Effector memory CD8-positive, alpha-beta T cell (primary cell): ENCODE results near the gene SPPL2C.

Experiments used
- ATAC-seq: fragments of 150-1000 bp; cut with Tn5 transposase; replicated peaks from 2 replicates; pipeline ENCODE4 v1.10.0; 2021; ENCODE audit warnings: mild to moderate bottlenecking, moderate library complexity
- DNase-seq, 3 experiments: peaks; one replicate each; pipeline ENCODE4 v3.0.0; 2021
- H3K27ac Mint-ChIP-seq, 2 donors: one replicate each; pipeline ENCODE4 v1.8.0; 2022; ENCODE audit warnings: mild to moderate bottlenecking in 2 of 2, mixed read lengths in 2 of 2, moderate library complexity in 2 of 2
- H3K27me3 Mint-ChIP-seq, 2 donors: one replicate each; pipeline ENCODE4 v1.8.0; 2022; ENCODE audit warnings: mixed read lengths in 2 of 2
- H3K36me3 Mint-ChIP-seq: one replicate; pipeline ENCODE4 v1.8.0; 2022; ENCODE audit warnings: mild to moderate bottlenecking, moderate library complexity, mixed read lengths; ENCODE audit not compliant: insufficient read depth
- H3K4me1 Mint-ChIP-seq, 2 donors: one replicate each; pipeline ENCODE4 v1.8.0; 2022; ENCODE audit warnings: low read depth in 2 of 2, mixed read lengths in 2 of 2
- H3K4me3 Mint-ChIP-seq, 2 donors: one replicate each; pipeline ENCODE4 v1.8.0; 2022; ENCODE audit warnings: mild to moderate bottlenecking in 2 of 2, mixed read lengths in 2 of 2, moderate library complexity in 2 of 2
- H3K9me3 Mint-ChIP-seq, 2 donors: one replicate each; pipeline ENCODE4 v1.8.0; 2022; ENCODE audit warnings: mixed read lengths in 2 of 2

SPPL2C gene

GRCh38 chr17:45836047-45837044 lies 8.3 kb upstream of the SPPL2C start:
- no peak overlapping the region for H3K4me3 Mint-ChIP-seq
- no peak overlapping the region for H3K27ac Mint-ChIP-seq
- ATAC-seq (no peak), DNase-seq (no peak)
- H3K4me1 Mint-ChIP-seq: no peaks in the 10 kb centered on the region
- peaks cover 4 to 64% of the 10 kb centered on the region in 2 donors for H3K27me3 Mint-ChIP-seq
- H3K9me3 Mint-ChIP-seq: no peaks in the 10 kb centered on the region
- no peaks in the 10 kb centered on the region for H3K36me3 Mint-ChIP-seq

DNA sequence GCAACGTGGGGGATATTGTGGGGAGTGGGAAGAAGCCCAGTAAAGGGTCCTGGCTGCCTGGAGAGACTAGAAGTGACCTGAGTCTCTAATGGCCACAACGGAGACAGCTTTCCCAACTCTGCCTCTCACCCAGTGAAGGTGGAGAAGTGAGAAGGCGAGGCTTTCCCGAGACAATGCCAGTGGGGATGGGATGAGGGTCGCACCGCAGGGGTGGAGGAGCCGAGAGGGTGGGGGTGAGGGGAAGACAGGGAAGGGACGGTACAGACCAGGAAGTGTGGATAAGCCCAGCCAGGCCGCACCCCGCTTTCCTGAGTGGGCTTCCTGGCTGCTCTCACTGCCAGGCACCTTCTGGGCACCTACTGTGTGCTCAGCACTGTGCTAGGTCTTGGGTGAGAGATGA lies 7.5 kb upstream of the SPPL2C start:
- H3K9me3 Mint-ChIP-seq: no peaks in the 10 kb centered on the region
- H3K4me3 Mint-ChIP-seq: no peak overlapping the region
- no peaks in the 10 kb centered on the region for H3K4me1 Mint-ChIP-seq
- no peak overlapping the region for H3K27ac Mint-ChIP-seq
- DNase-seq (no peak), ATAC-seq (no peak)
- no peaks in the 10 kb centered on the region for H3K36me3 Mint-ChIP-seq
- peaks cover 4 to 64% of the 10 kb centered on the region in 2 donors for H3K27me3 Mint-ChIP-seq

GRCh38 chr17:45837603-45838002 lies 7.1 kb upstream of the SPPL2C start:
- Mint-ChIP-seq H3K4me3 (no peak overlapping the region), H3K4me1 (no peaks in the 10 kb centered on the region)

DNA sequence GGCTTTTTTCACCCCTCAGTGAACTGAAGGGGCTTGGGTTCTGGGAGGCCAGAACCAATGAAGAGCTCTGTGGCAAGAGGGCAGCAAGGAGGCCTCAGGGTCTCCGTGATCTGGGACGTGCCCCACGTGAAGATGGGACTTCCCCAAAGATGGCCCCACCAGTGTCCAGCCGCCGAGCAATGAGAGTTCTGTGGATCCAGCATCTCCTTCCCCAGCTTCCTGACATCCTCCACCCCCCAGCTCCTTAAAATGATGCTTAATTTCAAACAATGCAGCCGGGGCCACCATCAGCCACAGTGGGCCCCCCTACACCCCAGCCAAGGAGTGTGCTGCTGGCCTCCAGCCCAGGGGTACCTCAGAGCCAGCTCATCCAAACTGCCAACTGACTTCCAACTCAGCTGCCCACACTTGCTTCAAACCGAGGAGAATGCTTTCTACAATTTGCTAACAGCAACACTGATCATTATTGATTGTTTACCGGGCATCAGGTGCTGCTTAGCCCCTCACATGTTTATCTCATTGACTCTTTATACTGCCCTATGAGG lies 5.9 kb upstream of the SPPL2C start:
- H3K4me1 Mint-ChIP-seq: no peaks in the 10 kb centered on the region
- no peaks in the 10 kb centered on the region for H3K9me3 Mint-ChIP-seq
- peaks cover 2 to 59% of the 10 kb centered on the region in 2 donors for H3K27me3 Mint-ChIP-seq
- H3K27ac Mint-ChIP-seq: no peak overlapping the region
- H3K36me3 Mint-ChIP-seq: no peaks in the 10 kb centered on the region
- no peak overlapping the region for H3K4me3 Mint-ChIP-seq
- no peak for DNase-seq
- no peak for ATAC-seq

More at GRCh38 chr17:45837603-45838002, 7.1 kb upstream of the SPPL2C start:
- Mint-ChIP-seq H3K27ac (no peak overlapping the region), H3K9me3 (no peaks in the 10 kb centered on the region), H3K36me3 (no peaks in the 10 kb centered on the region), H3K27me3 (peaks cover 4 to 64% of the 10 kb centered on the region in 2 donors)
- ATAC-seq (no peak), DNase-seq (no peak)

GRCh38 chr17:45839442-45839841 lies 5.2 kb upstream of the SPPL2C start:
- Mint-ChIP-seq H3K4me1 (no peaks in the 10 kb centered on the region), H3K36me3 (no peaks in the 10 kb centered on the region), H3K27me3 (peaks cover 0 to 52% of the 10 kb centered on the region in 2 donors), H3K27ac (no peak overlapping the region), H3K9me3 (no peaks in the 10 kb centered on the region), H3K4me3 (no peak overlapping the region)
- no peak for ATAC-seq
- no peak for DNase-seq

DNA sequence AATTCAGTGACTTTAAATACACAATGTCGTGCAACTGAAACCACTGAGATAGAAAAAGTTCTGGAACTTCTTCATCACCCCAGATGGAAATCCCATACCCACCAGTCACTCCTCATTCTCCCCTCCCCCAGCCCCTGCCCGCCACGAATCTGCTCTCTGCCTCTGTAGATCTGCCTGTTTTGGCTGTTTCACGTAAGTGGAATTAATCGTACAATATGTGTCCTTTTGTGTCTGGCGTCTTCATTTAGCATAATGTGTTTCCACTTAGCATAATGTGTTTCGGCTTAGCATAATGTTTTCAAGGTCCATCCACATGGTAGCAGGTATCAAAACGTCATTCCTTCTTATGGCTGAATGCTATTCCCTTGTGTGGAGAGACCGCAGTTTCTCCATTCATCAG lies 3.5 kb upstream of the SPPL2C start:
- ATAC-seq (no peak), DNase-seq (no peak)
- H3K4me3 Mint-ChIP-seq: no peak overlapping the region
- H3K9me3 Mint-ChIP-seq: no peaks in the 10 kb centered on the region
- H3K27me3 Mint-ChIP-seq: peaks cover 0 to 39% of the 10 kb centered on the region in 2 donors
- no peaks in the 10 kb centered on the region for H3K36me3 Mint-ChIP-seq
- H3K27ac Mint-ChIP-seq: no peak overlapping the region
- H3K4me1 Mint-ChIP-seq: no peaks in the 10 kb centered on the region

DNA sequence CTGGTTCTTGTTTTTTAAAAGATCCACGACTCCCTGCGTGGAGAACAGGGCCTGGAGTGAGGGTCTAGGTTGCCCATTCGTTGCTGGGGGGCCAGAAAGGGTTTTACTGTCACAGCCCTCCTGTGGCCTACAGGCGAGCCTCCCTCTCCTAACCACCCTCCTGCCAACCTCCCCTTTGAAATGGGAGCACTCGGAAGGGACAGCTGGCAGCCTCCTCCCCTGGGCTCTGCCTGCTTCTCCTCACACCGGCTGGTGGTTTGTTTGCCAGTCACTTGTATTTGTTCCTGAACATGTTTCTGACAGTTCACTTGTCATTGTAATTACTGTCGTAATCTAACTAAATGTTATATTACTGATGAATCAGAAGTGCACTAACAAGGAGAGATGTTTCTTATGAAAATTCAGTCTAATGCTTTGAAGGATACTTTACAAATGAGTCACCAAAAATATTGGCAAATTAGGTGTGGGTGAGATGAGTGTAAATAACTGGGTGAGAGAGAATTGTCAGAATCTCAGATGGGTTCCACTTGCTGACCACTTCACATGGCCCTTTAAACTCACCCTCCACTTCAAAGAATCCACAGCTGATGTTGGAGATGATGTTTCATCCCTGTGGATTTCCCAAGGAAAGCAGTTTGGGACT lies 2.7 kb upstream of the SPPL2C start:
- ATAC-seq (no peak), DNase-seq (no peak)
- Mint-ChIP-seq H3K9me3 (no peaks in the 10 kb centered on the region), H3K36me3 (no peaks in the 10 kb centered on the region), H3K27ac (no peak overlapping the region), H3K4me3 (no peak overlapping the region), H3K27me3 (peaks cover 0 to 39% of the 10 kb centered on the region in 2 donors), H3K4me1 (no peaks in the 10 kb centered on the region)

GRCh38 chr17:45843722-45844121 lies 959 bp upstream of the SPPL2C start:
- H3K27ac Mint-ChIP-seq: no peak overlapping the region
- peaks cover 3% of the 10 kb centered on the region for H3K36me3 Mint-ChIP-seq
- no peak overlapping the region for H3K4me3 Mint-ChIP-seq
- peaks cover 0 to 41% of the 10 kb centered on the region in 2 donors for H3K27me3 Mint-ChIP-seq
- no peaks in the 10 kb centered on the region for H3K9me3 Mint-ChIP-seq
- no peak for DNase-seq
- no peaks in the 10 kb centered on the region for H3K4me1 Mint-ChIP-seq
- no peak for ATAC-seq

GRCh38 chr17:45845376-45846185 lies 900 bp downstream of the SPPL2C start:
- Mint-ChIP-seq H3K36me3 (peaks cover 3% of the 10 kb centered on the region), H3K27ac (no peak overlapping the region), H3K27me3 (peaks cover 0 to 42% of the 10 kb centered on the region in 2 donors), H3K4me1 (no peaks in the 10 kb centered on the region), H3K4me3 (no peak overlapping the region), H3K9me3 (no peaks in the 10 kb centered on the region)
- ATAC-seq (no peak), DNase-seq (no peak)

GRCh38 chr17:45846223-45846622 lies 1.5 kb downstream of the SPPL2C start:
- ATAC-seq: no peak
- H3K4me3 Mint-ChIP-seq: no peak overlapping the region
- H3K9me3 Mint-ChIP-seq: no peaks in the 10 kb centered on the region
- DNase-seq: no peak
- H3K27ac Mint-ChIP-seq: no peak overlapping the region
- H3K36me3 Mint-ChIP-seq: peaks cover 3% of the 10 kb centered on the region
- peaks cover 0 to 48% of the 10 kb centered on the region in 2 donors for H3K27me3 Mint-ChIP-seq
- H3K4me1 Mint-ChIP-seq: no peaks in the 10 kb centered on the region

DNA sequence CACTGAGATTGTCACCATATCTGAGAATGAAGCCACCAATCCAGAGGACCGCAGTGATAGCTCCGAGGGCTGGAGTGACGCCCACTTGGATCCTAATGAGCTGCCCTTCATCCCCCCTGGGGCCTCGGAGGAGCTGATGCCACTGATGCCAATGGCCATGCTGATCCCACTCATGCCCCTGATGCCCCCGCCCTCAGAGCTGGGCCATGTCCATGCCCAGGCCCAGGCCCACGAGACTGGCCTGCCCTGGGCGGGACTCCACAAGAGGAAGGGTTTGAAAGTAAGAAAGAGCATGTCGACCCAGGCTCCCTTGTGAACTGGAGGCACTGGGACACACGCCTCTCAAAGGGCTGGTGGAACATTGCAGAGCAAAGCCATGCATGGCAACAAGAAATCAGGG lies 2.0 kb downstream of the SPPL2C start:
- H3K4me1 Mint-ChIP-seq: no peaks in the 10 kb centered on the region
- no peaks in the 10 kb centered on the region for H3K9me3 Mint-ChIP-seq
- no peak overlapping the region for H3K4me3 Mint-ChIP-seq

GRCh38 chr17:45847101-45847500 lies 2.4 kb downstream of the SPPL2C start:
- H3K27me3 Mint-ChIP-seq: peaks cover 0 to 55% of the 10 kb centered on the region in 2 donors
- DNase-seq: no peak
- H3K4me1 Mint-ChIP-seq: no peaks in the 10 kb centered on the region
- no peak for ATAC-seq
- no peaks in the 10 kb centered on the region for H3K9me3 Mint-ChIP-seq
- H3K4me3 Mint-ChIP-seq: no peak overlapping the region
- no peak overlapping the region for H3K27ac Mint-ChIP-seq
- H3K36me3 Mint-ChIP-seq: peaks cover 3% of the 10 kb centered on the region

More for the DNA sequence above, 2.0 kb downstream of the SPPL2C start:
- DNase-seq (no peak), ATAC-seq (no peak)
- Mint-ChIP-seq H3K27ac (no peak overlapping the region), H3K36me3 (peaks cover 3% of the 10 kb centered on the region), H3K27me3 (peaks cover 0 to 52% of the 10 kb centered on the region in 2 donors)

DNA sequence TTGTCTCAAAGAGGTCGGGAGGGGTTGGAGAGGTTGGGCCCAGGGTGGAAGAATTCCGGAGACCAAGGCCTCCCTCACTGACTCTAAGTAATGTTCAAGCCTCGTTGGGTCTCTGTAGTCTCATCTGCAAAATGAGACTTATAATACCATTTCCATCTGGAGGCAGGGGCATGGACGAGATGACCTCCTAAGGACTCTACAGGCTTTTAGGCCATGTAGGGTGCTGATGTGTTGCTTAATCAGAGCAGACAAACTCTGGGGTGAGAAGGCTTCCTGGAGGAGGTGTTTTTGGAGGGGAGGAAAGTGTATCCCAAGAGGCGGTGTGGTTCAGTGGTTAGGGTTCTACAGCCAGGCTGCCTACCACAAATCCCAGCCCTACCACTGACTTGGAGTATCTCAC lies 3.1 kb downstream of the SPPL2C start:
- Mint-ChIP-seq H3K27me3 (peaks cover 0 to 61% of the 10 kb centered on the region in 2 donors), H3K9me3 (no peaks in the 10 kb centered on the region), H3K36me3 (peaks cover 3% of the 10 kb centered on the region)

More for the DNA sequence above, 3.1 kb downstream of the SPPL2C start:
- H3K4me3 Mint-ChIP-seq: no peak overlapping the region
- no peak overlapping the region for H3K27ac Mint-ChIP-seq
- H3K4me1 Mint-ChIP-seq: no peaks in the 10 kb centered on the region
- ATAC-seq: no peak
- no peak for DNase-seq
